HepG2 (cell line): ENCODE results near the gene NABP2. TPM values are rescaled to one million over a fixed set of nuclear protein-coding genes. Genes with fewer than 3 reads are reported as not detected.
A peak's percentile ranks its signal among the peaks of the same experiment; 100 is the strongest.

Experiments used
- ATF1 ChIP-seq: IDR thresholded peaks from 2 replicates; pipeline ENCODE4 v1.6.1; 2016; ENCODE audit warnings: mild to moderate bottlenecking, control low read depth
- ELF1 ChIP-seq: sonication (generic); formaldehyde crosslinking; IDR thresholded peaks from 2 replicates; pipeline ENCODE4 v1.4.0; 2020; ENCODE audit warnings: missing genetic modification reagents
- KLF15 ChIP-seq: sonication (generic); formaldehyde crosslinking; IDR thresholded peaks from 2 replicates; pipeline ENCODE4 v1.8.1; 2023; ENCODE audit warnings: borderline replicate concordance, mild to moderate bottlenecking, inconsistent platforms, missing genetic modification reagents, mixed read lengths
- KMT2A ChIP-seq: sonication (generic); formaldehyde crosslinking; IDR thresholded peaks from 2 replicates; pipeline ENCODE4 v1.4.0; 2020; ENCODE audit warnings: missing genetic modification reagents
- REST ChIP-seq, 2 experiments: IDR thresholded peaks; 2 replicates each; pipeline ENCODE4 v1.6.1; 2011 to 2012; ENCODE audit warnings: low read length in 2 of 2, borderline replicate concordance in 1 of 2, low read depth in 1 of 2, mild to moderate bottlenecking in 1 of 2, moderate library complexity in 1 of 2
- SMYD3 ChIP-seq: sonication (generic); formaldehyde crosslinking; IDR thresholded peaks from 2 replicates; pipeline ENCODE4 v1.8.1; 2023; ENCODE audit warnings: mild to moderate bottlenecking, missing genetic modification reagents
- TEAD3 ChIP-seq: optimal IDR thresholded peaks from 2 replicates; pipeline ENCODE3; 2016; ENCODE audit warnings: borderline replicate concordance
- ZBTB42 ChIP-seq: sonication (generic); formaldehyde crosslinking; IDR thresholded peaks from 2 replicates; pipeline ENCODE4 v1.5.0; 2020; ENCODE audit warnings: mild to moderate bottlenecking, missing genetic modification reagents
- ZFP82 ChIP-seq: sonication (generic); formaldehyde crosslinking; IDR thresholded peaks from 2 replicates; pipeline ENCODE4 v1.5.1; 2020; ENCODE audit warnings: mild to moderate bottlenecking, missing genetic modification reagents, borderline replicate concordance
- ZNF333 ChIP-seq: sonication (generic); formaldehyde crosslinking; IDR thresholded peaks from 2 replicates; pipeline ENCODE4 v1.4.0; 2020; ENCODE audit warnings: mild to moderate bottlenecking, missing genetic modification reagents, borderline replicate concordance
- ZNF335 ChIP-seq: sonication (generic); formaldehyde crosslinking; IDR thresholded peaks from 2 replicates; pipeline ENCODE4 v1.4.0; 2020; ENCODE audit warnings: missing genetic modification reagents
- ZNF432 ChIP-seq: sonication (generic); formaldehyde crosslinking; IDR thresholded peaks from 2 replicates; pipeline ENCODE4 v1.5.0; 2020; ENCODE audit warnings: missing genetic modification reagents, mild to moderate bottlenecking, borderline replicate concordance
- ZNF512 ChIP-seq: sonication (generic); formaldehyde crosslinking; IDR thresholded peaks from 2 replicates; pipeline ENCODE4 v1.4.0; 2020; ENCODE audit warnings: mild to moderate bottlenecking, missing genetic modification reagents
- ZNF775 ChIP-seq: sonication (generic); formaldehyde crosslinking; IDR thresholded peaks from 2 replicates; pipeline ENCODE4 v1.4.0; 2020; ENCODE audit warnings: missing genetic modification reagents, mild to moderate bottlenecking, moderate library complexity, borderline replicate concordance
- polyA plus RNA-seq, 8 experiments: library from polyadenylated mRNA; depleted of rRNA in 3 of 8; stranded (reverse) in 7 of 8; unstranded in 1 of 8; fragments of >200 nt; fragmentation: Illumina TruSeq in 4 of 8; extraction: Trizol in 4 of 8; gene quantifications; 2 replicates each; pipeline versions ENCODE4 v1.2.1 to v1.2.3, GENCODE V29; 2011 to 2016; ENCODE audit warnings: low read depth in 4 of 8, missing spikeins in 1 of 8, mixed read lengths in 1 of 8; ENCODE audit not compliant: insufficient read depth in 1 of 8
- total RNA-seq, 5 experiments: library from RNA; depleted of rRNA; stranded (reverse); fragments of >200 nt; fragmentation: Illumina TruSeq; extraction: Trizol; gene quantifications; 2 replicates each; pipeline ENCODE4 v1.2.3, GENCODE V29; 2016; ENCODE audit warnings: low read depth in 1 of 5
- TF ChIP-seq, protein P1 (sequence below): sonication (generic); formaldehyde crosslinking; IDR thresholded peaks from 2 replicates; pipeline ENCODE4 v1.5.0; 2020; ENCODE audit warnings: mild to moderate bottlenecking, missing genetic modification reagents
- TF ChIP-seq, protein P2 (sequence below): sonication (generic); formaldehyde crosslinking; IDR thresholded peaks from 2 replicates; pipeline ENCODE4 v1.9.0; 2021; ENCODE audit warnings: missing genetic modification reagents, borderline replicate concordance
- TF ChIP-seq, protein P3 (sequence below), 2 experiments: sonication (generic) in 1 of 2; formaldehyde crosslinking in 1 of 2; IDR thresholded peaks; 2 replicates each; pipeline versions ENCODE4 v1.5.1 to v1.6.1; 2011 to 2020; ENCODE audit warnings: borderline replicate concordance in 1 of 2, low read depth in 1 of 2, low read length in 1 of 2, mild to moderate bottlenecking in 1 of 2, missing genetic modification reagents in 1 of 2, moderate library complexity in 1 of 2

The NABP2 gene
- total and polyA plus RNA-seq, 2 of the 13 experiments (the other 11 are each of a cell fraction or from before 2014, with no cell fraction given), result 33.2 to 35.5 TPM

- peak in 1 of 2 experiments; percentile 53; a peak in 1 of 4 replicates for TF ChIP-seq REST (IDR thresholded peaks at IDR 0.05; ENCODE audit: borderline replicate concordance in 1 of 2, low read depth in 1 of 2, low read length in 2 of 2)
- TF ChIP-seq, protein P1, sequence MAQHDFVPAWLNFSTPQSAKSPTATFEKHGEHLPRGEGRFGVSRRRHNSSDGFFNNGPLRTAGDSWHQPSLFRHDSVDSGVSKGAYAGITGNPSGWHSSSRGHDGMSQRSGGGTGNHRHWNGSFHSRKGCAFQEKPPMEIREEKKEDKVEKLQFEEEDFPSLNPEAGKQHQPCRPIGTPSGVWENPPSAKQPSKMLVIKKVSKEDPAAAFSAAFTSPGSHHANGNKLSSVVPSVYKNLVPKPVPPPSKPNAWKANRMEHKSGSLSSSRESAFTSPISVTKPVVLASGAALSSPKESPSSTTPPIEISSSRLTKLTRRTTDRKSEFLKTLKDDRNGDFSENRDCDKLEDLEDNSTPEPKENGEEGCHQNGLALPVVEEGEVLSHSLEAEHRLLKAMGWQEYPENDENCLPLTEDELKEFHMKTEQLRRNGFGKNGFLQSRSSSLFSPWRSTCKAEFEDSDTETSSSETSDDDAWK (CRISPR knock-in tag), result no peak
- TF ChIP-seq ELF1 (CRISPR knock-in tag), result peak; percentile 96
- TF ChIP-seq TEAD3 (CRISPR knock-in tag), result peak; percentile 90
- TF ChIP-seq KMT2A, result peak; percentile 59; the same call in 1 of the 2 replicates
- peak; percentile 78; the same call in 1 of the 2 replicates for TF ChIP-seq ATF1 (CRISPR knock-in tag)
- no peak for TF ChIP-seq SMYD3
- 0 out of 2 replicates have a peak, but pooled peaks have one; percentile 38 for TF ChIP-seq ZFP82
- TF ChIP-seq KLF15 (CRISPR knock-in tag), result no peak
- TF ChIP-seq ZNF335 (CRISPR knock-in tag), result no peak
- TF ChIP-seq ZNF333 (CRISPR knock-in tag), result no peak
- TF ChIP-seq, protein P2, sequence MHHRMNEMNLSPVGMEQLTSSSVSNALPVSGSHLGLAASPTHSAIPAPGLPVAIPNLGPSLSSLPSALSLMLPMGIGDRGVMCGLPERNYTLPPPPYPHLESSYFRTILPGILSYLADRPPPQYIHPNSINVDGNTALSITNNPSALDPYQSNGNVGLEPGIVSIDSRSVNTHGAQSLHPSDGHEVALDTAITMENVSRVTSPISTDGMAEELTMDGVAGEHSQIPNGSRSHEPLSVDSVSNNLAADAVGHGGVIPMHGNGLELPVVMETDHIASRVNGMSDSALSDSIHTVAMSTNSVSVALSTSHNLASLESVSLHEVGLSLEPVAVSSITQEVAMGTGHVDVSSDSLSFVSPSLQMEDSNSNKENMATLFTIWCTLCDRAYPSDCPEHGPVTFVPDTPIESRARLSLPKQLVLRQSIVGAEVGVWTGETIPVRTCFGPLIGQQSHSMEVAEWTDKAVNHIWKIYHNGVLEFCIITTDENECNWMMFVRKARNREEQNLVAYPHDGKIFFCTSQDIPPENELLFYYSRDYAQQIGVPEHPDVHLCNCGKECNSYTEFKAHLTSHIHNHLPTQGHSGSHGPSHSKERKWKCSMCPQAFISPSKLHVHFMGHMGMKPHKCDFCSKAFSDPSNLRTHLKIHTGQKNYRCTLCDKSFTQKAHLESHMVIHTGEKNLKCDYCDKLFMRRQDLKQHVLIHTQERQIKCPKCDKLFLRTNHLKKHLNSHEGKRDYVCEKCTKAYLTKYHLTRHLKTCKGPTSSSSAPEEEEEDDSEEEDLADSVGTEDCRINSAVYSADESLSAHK (CRISPR knock-in tag), result no peak
- no peak for TF ChIP-seq ZNF512 (CRISPR knock-in tag)
- no peak for TF ChIP-seq ZNF432 (CRISPR knock-in tag)
- no peak for TF ChIP-seq ZBTB42 (CRISPR knock-in tag)
- TF ChIP-seq, protein P3, sequence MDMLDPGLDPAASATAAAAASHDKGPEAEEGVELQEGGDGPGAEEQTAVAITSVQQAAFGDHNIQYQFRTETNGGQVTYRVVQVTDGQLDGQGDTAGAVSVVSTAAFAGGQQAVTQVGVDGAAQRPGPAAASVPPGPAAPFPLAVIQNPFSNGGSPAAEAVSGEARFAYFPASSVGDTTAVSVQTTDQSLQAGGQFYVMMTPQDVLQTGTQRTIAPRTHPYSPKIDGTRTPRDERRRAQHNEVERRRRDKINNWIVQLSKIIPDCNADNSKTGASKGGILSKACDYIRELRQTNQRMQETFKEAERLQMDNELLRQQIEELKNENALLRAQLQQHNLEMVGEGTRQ (IDR thresholded peaks at IDR 0.05; ENCODE audit: low read depth, low read length), result no peak
- TF ChIP-seq, protein P3 (CRISPR knock-in tag; IDR thresholded peaks at IDR 0.05; ENCODE audit: borderline replicate concordance), result no peak
- no peak for TF ChIP-seq ZNF775 (CRISPR knock-in tag)
Observed at GRCh38 chr12:56224102-56224701, at the start of gene NABP2 (continued).
